KMS-11 (cell line): Measurements from ENCODE around the gene TSN.

Experiments used
- H2AFZ ChIP-seq: fragments of 200-600 bp; sonication (generic); 2 replicates; pipeline ENCODE4 v1.6.1; 2016; ENCODE audit warnings: antibody characterized with exemption, mixed run types, low read depth
- H3K27ac ChIP-seq: fragments of 200-600 bp; sonication (generic); 2 replicates; pipeline ENCODE4 v1.6.1; 2016; ENCODE audit warnings: mild to moderate bottlenecking, mixed run types
- H3K27me3 ChIP-seq: fragments of 200-600 bp; sonication (generic); 2 replicates; pipeline ENCODE4 v1.6.1; 2017; ENCODE audit warnings: mild to moderate bottlenecking, low read depth, mixed run types, moderate library complexity; ENCODE audit not compliant: insufficient read depth
- H3K36me3 ChIP-seq: fragments of 200-600 bp; sonication (generic); 2 replicates; pipeline ENCODE4 v1.6.1; 2017; ENCODE audit warnings: mild to moderate bottlenecking, mixed run types; ENCODE audit not compliant: insufficient read depth
- H3K4me1 ChIP-seq: fragments of 200-600 bp; sonication (generic); 2 replicates; pipeline ENCODE4 v1.6.1; 2016; ENCODE audit warnings: mild to moderate bottlenecking, low read depth, mixed run types; ENCODE audit not compliant: poor library complexity, severe bottlenecking
- H3K4me2 ChIP-seq: fragments of 200-600 bp; sonication (generic); 2 replicates; pipeline ENCODE4 v1.7.0; 2016; ENCODE audit warnings: mild to moderate bottlenecking, mixed run types
- H3K4me3 ChIP-seq: fragments of 200-600 bp; sonication (generic); IDR thresholded peaks from 2 replicates; pipeline ENCODE4 v1.6.1; 2017; ENCODE audit warnings: low read depth, low read length, mixed read lengths; ENCODE audit not compliant: insufficient read depth
- H3K79me2 ChIP-seq: fragments of 200-600 bp; sonication (generic); 2 replicates; pipeline ENCODE4 v1.6.1; 2016; ENCODE audit warnings: low read depth, mixed run types; ENCODE audit not compliant: insufficient read depth
- H3K9ac ChIP-seq: fragments of 200-600 bp; sonication (generic); 2 replicates; pipeline ENCODE4 v1.6.1; 2016; ENCODE audit warnings: mild to moderate bottlenecking, mixed run types
- H4K20me1 ChIP-seq: fragments of 200-600 bp; sonication (generic); 2 replicates; pipeline ENCODE4 v1.6.1; 2016; ENCODE audit warnings: mild to moderate bottlenecking, mixed run types; ENCODE audit not compliant: insufficient read depth
- TF ChIP-seq, protein P1 (sequence below): fragments of 200-600 bp; sonication (generic); conservative IDR thresholded peaks from 2 replicates; pipeline ENCODE4 v1.6.1; 2017; ENCODE audit warnings: low read depth, mild to moderate bottlenecking, antibody characterized with exemption, low read length, moderate library complexity, mixed read lengths

TSN gene

DNA sequence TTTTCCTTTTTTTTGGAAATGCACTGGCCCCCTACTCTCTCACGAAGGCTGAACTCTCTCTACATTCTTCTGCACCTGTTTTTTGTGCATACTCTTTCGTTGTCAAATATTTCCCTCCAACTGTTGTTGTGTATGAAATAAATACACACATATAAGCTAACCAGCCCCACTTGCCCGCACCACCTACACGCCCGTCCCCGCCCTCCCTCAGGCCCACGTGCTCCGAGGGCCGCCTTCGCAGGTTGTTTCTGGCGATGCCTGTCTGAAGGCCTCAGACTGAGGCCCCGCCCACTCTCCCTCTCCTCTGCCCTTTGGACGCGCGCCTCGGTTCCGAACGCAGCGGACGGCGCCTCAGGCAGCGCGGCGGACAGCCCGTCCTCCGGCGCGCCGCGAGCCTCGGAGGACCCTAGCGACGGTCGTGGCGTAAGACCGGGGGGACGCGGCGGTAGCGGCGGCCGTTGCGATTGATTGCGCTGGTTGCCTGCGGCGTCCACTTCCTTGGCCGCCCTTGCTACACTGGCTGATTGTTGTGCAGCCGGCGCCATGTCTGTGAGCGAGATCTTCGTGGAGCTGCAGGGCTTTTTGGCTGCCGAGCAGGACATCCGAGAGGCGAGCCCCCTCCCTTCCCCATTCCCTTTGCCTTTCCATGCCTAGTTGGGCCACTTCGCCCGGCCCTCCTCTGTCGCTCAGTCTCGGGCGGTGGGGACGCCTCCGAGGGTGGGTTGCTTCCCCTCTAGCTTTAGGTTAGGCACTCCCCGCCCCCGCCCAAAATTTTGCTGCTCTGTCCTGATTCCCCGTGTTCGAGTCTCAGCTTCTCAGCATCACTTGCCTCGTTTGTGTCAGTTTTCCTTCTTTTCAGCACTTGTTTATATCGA is at the start of gene TSN:
Gene TSN (plus strand): TSS at position 415 of the 875 bp plus-strand sequence. CDS start 129 bp downstream, at position 544.
- H3K27me3 ChIP-seq = no peaks in the 10 kb centered on the region
- peak within 1 kb of the TSS; percentile 57; the same call in 1 of the 2 replicates for H2AFZ ChIP-seq
- no peaks in the 10 kb centered on the region for H3K36me3 ChIP-seq
- H3K4me1 ChIP-seq = peaks cover 10% of the 10 kb centered on the region
- no peaks in the 10 kb centered on the region for H4K20me1 ChIP-seq
- peak within 1 kb of the TSS; percentile 96 for H3K4me2 ChIP-seq
- peak within 1 kb of the TSS; percentile 73; the same call in 1 of the 2 replicates for H3K9ac ChIP-seq
- peaks cover 26% of the 10 kb centered on the region for H3K79me2 ChIP-seq
- TF ChIP-seq, protein P1, sequence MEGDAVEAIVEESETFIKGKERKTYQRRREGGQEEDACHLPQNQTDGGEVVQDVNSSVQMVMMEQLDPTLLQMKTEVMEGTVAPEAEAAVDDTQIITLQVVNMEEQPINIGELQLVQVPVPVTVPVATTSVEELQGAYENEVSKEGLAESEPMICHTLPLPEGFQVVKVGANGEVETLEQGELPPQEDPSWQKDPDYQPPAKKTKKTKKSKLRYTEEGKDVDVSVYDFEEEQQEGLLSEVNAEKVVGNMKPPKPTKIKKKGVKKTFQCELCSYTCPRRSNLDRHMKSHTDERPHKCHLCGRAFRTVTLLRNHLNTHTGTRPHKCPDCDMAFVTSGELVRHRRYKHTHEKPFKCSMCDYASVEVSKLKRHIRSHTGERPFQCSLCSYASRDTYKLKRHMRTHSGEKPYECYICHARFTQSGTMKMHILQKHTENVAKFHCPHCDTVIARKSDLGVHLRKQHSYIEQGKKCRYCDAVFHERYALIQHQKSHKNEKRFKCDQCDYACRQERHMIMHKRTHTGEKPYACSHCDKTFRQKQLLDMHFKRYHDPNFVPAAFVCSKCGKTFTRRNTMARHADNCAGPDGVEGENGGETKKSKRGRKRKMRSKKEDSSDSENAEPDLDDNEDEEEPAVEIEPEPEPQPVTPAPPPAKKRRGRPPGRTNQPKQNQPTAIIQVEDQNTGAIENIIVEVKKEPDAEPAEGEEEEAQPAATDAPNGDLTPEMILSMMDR = no peak
- peak within 1 kb of the TSS; percentile 47 for H3K27ac ChIP-seq
- H3K4me3 ChIP-seq = no peak within 1 kb of the TSS

DNA sequence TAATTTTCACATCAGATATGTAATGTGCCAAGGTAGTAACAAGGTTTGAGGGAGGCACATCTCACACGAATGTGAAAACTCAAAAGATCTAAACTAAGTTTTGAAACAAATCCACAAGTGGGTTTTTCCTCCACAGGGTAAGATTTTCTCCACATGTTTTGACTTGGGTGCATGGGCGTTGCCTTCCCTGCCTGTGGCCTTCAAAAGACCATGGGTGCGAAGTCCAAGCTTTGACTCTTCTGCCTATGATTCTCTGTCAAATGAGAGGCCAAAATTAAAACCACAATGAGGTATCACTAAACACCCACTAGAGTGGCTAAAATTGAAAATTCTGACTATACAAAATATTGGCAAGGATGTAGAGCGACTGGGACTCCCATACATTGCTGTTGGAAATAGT is 49.5 kb upstream of the TSN start:
- no peak overlapping the region for H3K27ac ChIP-seq
- no peaks in the 10 kb centered on the region for H3K36me3 ChIP-seq
- no peak overlapping the region for H3K4me3 ChIP-seq
- TF ChIP-seq, protein P1 = no peak
- no peaks in the 10 kb centered on the region for H4K20me1 ChIP-seq
- H3K4me1 ChIP-seq = no peaks in the 10 kb centered on the region
- no peak overlapping the region for H3K4me2 ChIP-seq
- H2AFZ ChIP-seq = no peak overlapping the region
- no peaks in the 10 kb centered on the region for H3K27me3 ChIP-seq
- H3K9ac ChIP-seq = no peak overlapping the region
- H3K79me2 ChIP-seq = no peaks in the 10 kb centered on the region

DNA sequence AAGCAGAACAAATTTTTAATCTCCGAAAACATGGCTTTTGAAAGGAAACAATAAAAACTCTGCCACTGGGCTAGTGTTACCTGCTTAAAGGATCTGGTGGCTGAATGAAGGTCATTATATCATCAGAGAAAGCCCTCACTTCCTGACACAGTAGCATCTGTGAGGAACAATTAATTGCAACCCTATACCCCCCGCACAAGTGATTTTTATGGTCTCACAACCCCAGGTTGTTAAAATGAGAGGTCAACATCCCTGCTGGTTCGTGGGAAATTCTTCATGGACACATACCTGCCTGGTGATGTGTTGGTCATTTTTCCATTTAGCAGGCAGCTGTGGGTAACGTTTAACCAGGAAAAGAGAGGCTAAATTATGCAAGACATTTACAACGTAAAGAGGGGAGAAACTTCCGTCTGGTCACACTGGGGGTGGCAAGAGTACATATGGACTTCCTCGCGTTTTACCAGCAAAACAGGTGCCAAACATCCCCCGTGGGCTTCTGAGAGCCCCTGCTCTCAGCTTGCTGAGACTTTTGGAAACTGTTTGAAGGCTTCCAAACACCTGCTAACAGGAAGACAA is 48.0 kb upstream of the TSN start:
- Histone ChIP-seq H3K36me3 (no peaks in the 10 kb centered on the region), H3K9ac (no peak overlapping the region), H3K79me2 (no peaks in the 10 kb centered on the region), H3K27me3 (no peaks in the 10 kb centered on the region), H3K4me1 (no peaks in the 10 kb centered on the region), H2AFZ (no peak overlapping the region), H3K4me3 (no peak overlapping the region), H3K27ac (no peak overlapping the region), H3K4me2 (no peak overlapping the region), H4K20me1 (no peaks in the 10 kb centered on the region)
- TF ChIP-seq, protein P1 = no peak

DNA sequence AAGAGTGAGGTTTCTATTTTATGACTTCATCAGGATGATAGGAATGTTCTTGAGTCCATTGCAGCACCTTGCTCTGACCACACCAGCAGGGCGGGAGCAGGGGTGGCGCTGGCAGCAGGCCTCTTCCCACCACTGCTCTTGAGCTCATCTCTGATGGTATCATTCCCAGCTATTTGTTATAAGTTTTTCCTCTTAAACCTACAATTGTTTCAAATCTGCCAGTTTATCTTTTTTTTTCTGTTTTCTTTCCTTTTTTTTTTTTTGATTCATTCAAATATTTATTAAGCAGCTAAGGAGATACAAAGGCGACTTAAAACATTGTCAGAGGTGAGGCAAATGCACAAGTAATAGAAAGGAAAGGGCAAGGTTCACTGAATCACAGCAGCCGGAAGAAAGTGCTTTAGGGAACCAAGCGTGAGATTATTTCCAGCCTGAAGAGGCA is 47.5 kb upstream of the TSN start:
- Histone ChIP-seq H2AFZ (no peak overlapping the region), H3K4me2 (no peak overlapping the region), H3K27ac (no peak overlapping the region), H3K27me3 (no peaks in the 10 kb centered on the region), H3K4me3 (no peak overlapping the region), H3K79me2 (no peaks in the 10 kb centered on the region), H3K36me3 (no peaks in the 10 kb centered on the region), H4K20me1 (no peaks in the 10 kb centered on the region), H3K9ac (no peak overlapping the region), H3K4me1 (no peaks in the 10 kb centered on the region)
- TF ChIP-seq, protein P1 = no peak
